TTC549 (cell line): ENCODE results near the gene SUMF2.
A peak's percentile ranks its signal among the peaks of the same experiment; 100 is the strongest.
"Not testable (repeated sequence)": the region's sequence is repeated elsewhere in the genome, so short reads cannot be mapped to it uniquely, and the experiment has no call there.

Experiments
- FAIRE-seq: peaks from 2 replicates; lab custom pipeline; 2012; peaks lifted over from hg19 to GRCh38; lab: Jason Lieb, UNC

SUMF2 gene

GRCh38 chr7:56063500-56063881, 595 bp upstream of the SUMF2 start:
- no peak for FAIRE-seq

GRCh38 chr7:56066376-56066775, 2.3 kb downstream of the SUMF2 start:
- not testable (repeated sequence) for FAIRE-seq

GRCh38 chr7:56074371-56074791, 10.3 kb downstream of the SUMF2 start:
- no peak for FAIRE-seq

GRCh38 chr7:56077681-56078080, 13.6 kb downstream of the SUMF2 start:
- FAIRE-seq: no peak

GRCh38 chr7:56078196-56078595, 14.1 kb downstream of the SUMF2 start:
- no peak for FAIRE-seq

- no peak for FAIRE-seq
Measured at GRCh38 chr7:56079450-56080185, 15.5 kb downstream of the SUMF2 start.

- not testable (repeated sequence) for FAIRE-seq
Measured at GRCh38 chr7:56080726-56081435, 16.8 kb downstream of the SUMF2 start.

GRCh38 chr7:56081626-56082340, 17.7 kb downstream of the SUMF2 start:
- no peak for FAIRE-seq

GRCh38 chr7:56083150-56083785, 19.2 kb downstream of the SUMF2 start:
- no peak for FAIRE-seq

GRCh38 chr7:56086761-56087160, 22.7 kb downstream of the SUMF2 start:
- no peak for FAIRE-seq

GRCh38 chr7:56087445-56087844, 23.4 kb downstream of the SUMF2 start:
- no peak for FAIRE-seq

- no peak for FAIRE-seq
Measured at GRCh38 chr7:56091591-56091990, 27.5 kb downstream of the SUMF2 start.

GRCh38 chr7:56092388-56092787, 28.3 kb downstream of the SUMF2 start:
- not testable (repeated sequence) for FAIRE-seq

GRCh38 chr7:56092789-56093531, 28.9 kb downstream of the SUMF2 start, which contains the start of gene PHKG1:
PHKG1 (minus strand) TSS chr7:56092952; CDS start chr7:56088941, 4,011 bp downstream.
- no peak for FAIRE-seq

- no peak for FAIRE-seq
Measured at GRCh38 chr7:56097700-56098099, 33.6 kb downstream of the SUMF2 start.

GRCh38 chr7:56098187-56099008, 34.3 kb downstream of the SUMF2 start:
- not testable (repeated sequence) for FAIRE-seq

GRCh38 chr7:56099653-56100052, 35.6 kb downstream of the SUMF2 start:
- FAIRE-seq: no peak

GRCh38 chr7:56104138-56104537, 40.1 kb downstream of the SUMF2 start:
- FAIRE-seq: not testable (repeated sequence)

- FAIRE-seq: no peak
Measured at GRCh38 chr7:56105508-56105907, 41.4 kb downstream of the SUMF2 start.

- peak; percentile 84 for FAIRE-seq
Measured at GRCh38 chr7:56106108-56107073, 42.3 kb downstream of the SUMF2 start, which contains the start of gene CHCHD2. CHCHD2 (minus strand) TSS chr7:56106476; CDS start chr7:56106413, 63 bp downstream.
